Stomach (tissue), 4 donors: ENCODE measurements around the gene THSD7A.

Source experiments
- CTCF ChIP-seq, 7 experiments: fragments of 450-650 bp in 4 of 7; fragments of 200-600 bp in 3 of 7; sonication (generic) in 3 of 7; IDR thresholded peaks; one replicate each; pipeline ENCODE4 v1.5.1; 2016 to 2019; ENCODE audit warnings: antibody characterized with exemption in 7 of 7, control low read depth in 2 of 7, mild to moderate bottlenecking in 1 of 7
- POLR2A ChIP-seq, 4 donors: fragments of 450-650 bp; IDR thresholded peaks; one replicate each; pipeline ENCODE4 v1.6.1; 2016; ENCODE audit warnings: antibody characterized with exemption in 4 of 4, control low read depth in 2 of 4, mild to moderate bottlenecking in 1 of 4, moderate library complexity in 1 of 4

GRCh38 chr7:11430841-11431240 lies 401.2 kb downstream of the THSD7A start:
- TF ChIP-seq CTCF (IDR thresholded peaks at IDR 0.05) (no peak), POLR2A (IDR thresholded peaks at IDR 0.05) (no peak)
